Panc1 (cell line): Measurements from ENCODE around the gene RAD50. TPM values are rescaled to one million over a fixed set of nuclear protein-coding genes. Genes with fewer than 3 reads are reported as not detected.

Source experiments
- ATAC-seq: fragments of 200-7000 bp; cut with Tn5 transposase; 2 replicates; pipeline ENCODE4 v1.9.1; 2020; ENCODE audit warnings: mild to moderate bottlenecking, moderate library complexity
- BruUV-seq: library from RNA; stranded (reverse); fragments of 400-500 nt; replicated peaks from 2 replicates; lab custom pipeline; 2021; lab: Mats Ljungman, UMichigan
- CTCF ChIA-PET: fragments of 300-600 bp; sonication (Branson Sonifier 250); formaldehyde crosslinking; loops from one replicate; lab custom pipeline; 2022; ENCODE audit warnings: antibody characterized with exemption; lab: Charles Lee
- POLR2A ChIA-PET: fragments of 300-600 bp; sonication (Branson Sonifier 250); formaldehyde crosslinking; loops from one replicate; lab custom pipeline; 2022; ENCODE audit warnings: antibody characterized with exemption; lab: Charles Lee
- DNase-seq: peaks from one replicate; pipeline ENCODE4 v3.0.0-alpha.2; 2010; ENCODE audit warnings: low read depth, low spot score
- H3K27ac ChIP-seq: 2 replicates; pipeline ENCODE4 v1.5.1; 2011; ENCODE audit warnings: mild to moderate bottlenecking, low read length, inconsistent platforms
- H3K27me3 ChIP-seq: fragments of 200-500 bp; sonication (Bioruptor generic); 2 replicates; pipeline ENCODE4 v1.6.0; 2014; ENCODE audit warnings: low read length, inconsistent platforms; ENCODE audit not compliant: control insufficient read depth, insufficient read depth
- H3K36me3 ChIP-seq: fragments of 200-500 bp; sonication (Bioruptor generic); 2 replicates; pipeline ENCODE4 v1.5.1; 2014; ENCODE audit warnings: inconsistent platforms, mild to moderate bottlenecking, low read length, moderate library complexity; ENCODE audit not compliant: control insufficient read depth, insufficient read depth
- H3K4me1 ChIP-seq: 2 replicates; pipeline ENCODE4 v1.5.1; 2011; ENCODE audit warnings: inconsistent platforms, mild to moderate bottlenecking, low read length, moderate library complexity; ENCODE audit not compliant: control insufficient read depth, insufficient read depth
- H3K4me3 ChIP-seq, 2 experiments: 2 replicates each; pipeline ENCODE4 v1.5.1; 2011 to 2012; ENCODE audit warnings: low read depth in 2 of 2, low read length in 2 of 2, mild to moderate bottlenecking in 2 of 2, inconsistent platforms in 1 of 2, moderate library complexity in 1 of 2
- H3K9me3 ChIP-seq: fragments of 200-500 bp; sonication (Bioruptor generic); 2 replicates; pipeline ENCODE4 v1.5.1; 2014; ENCODE audit warnings: low read depth, mild to moderate bottlenecking, inconsistent platforms, low read length, moderate library complexity; ENCODE audit not compliant: control insufficient read depth, insufficient read depth
- CTCF ChIP-seq: fragments of 450-650 bp; IDR thresholded peaks from 2 replicates; pipeline ENCODE4 v1.5.1; 2017; ENCODE audit warnings: mild to moderate bottlenecking
- POLR2AphosphoS5 ChIP-seq: IDR thresholded peaks from 2 replicates; pipeline ENCODE4 v1.6.1; 2012; ENCODE audit warnings: mild to moderate bottlenecking, low read depth, low read length, moderate library complexity
- REST ChIP-seq, 2 experiments: IDR thresholded peaks; 2 replicates each; pipeline ENCODE4 v1.6.1; 2011 to 2012; ENCODE audit warnings: low read depth in 2 of 2, control low read depth in 1 of 2, low read length in 1 of 2, mild to moderate bottlenecking in 1 of 2, moderate library complexity in 1 of 2; ENCODE audit not compliant: insufficient read depth in 1 of 2
- SIN3A ChIP-seq: IDR thresholded peaks from 2 replicates; pipeline ENCODE4 v1.6.1; 2012; ENCODE audit warnings: low read depth, mild to moderate bottlenecking, low read length, moderate library complexity, borderline replicate concordance; ENCODE audit not compliant: insufficient read depth
- TCF7L2 ChIP-seq: IDR thresholded peaks from 2 replicates; pipeline ENCODE4 v1.6.1; 2011; ENCODE audit warnings: mild to moderate bottlenecking, low read depth, low read length, inconsistent platforms
- in situ Hi-C: cut with HindIII; loops from 2 replicates; pipeline ENCODE4 v1.10.0; 2016; ENCODE audit warnings: low sequenced_read_pairs, low pct_unique_long_range_greater_than_20kb
- intact Hi-C: fragments of 100-400 bp; cut with micrococcal nuclease; formaldehyde crosslinking; loops from one replicate; pipeline ENCODE4 v1.10.0; 2022; ENCODE audit not compliant: unreplicated experiment
- total RNA-seq: library from RNA; stranded (reverse); gene quantifications from one replicate; pipeline ENCODE4 v1.2.1, GENCODE V29; 2021; ENCODE audit not compliant: unreplicated experiment

RAD50 gene
- total RNA-seq, 1 experiment from 2014 or later: 77.6 TPM

- CTCF ChIA-PET: no interaction called here
- ATAC-seq: no peak
Observed at GRCh38 chr5:132648355-132648754, 91.6 kb downstream of the RAD50 start.

GRCh38 chr5:132651838-132652469 lies 95.2 kb downstream of the RAD50 start:
- Histone ChIP-seq H3K4me1 (no peaks in the 10 kb centered on the region), H3K27ac (no peak overlapping the region), H3K4me3 (no peak overlapping the region), H3K9me3 (no peaks in the 10 kb centered on the region), H3K36me3 (no peaks in the 10 kb centered on the region), H3K27me3 (no peaks in the 10 kb centered on the region)
- no TSS peak for BruUV-seq
- intact Hi-C loops: no loop called here
- ATAC-seq: no peak
- no peak for DNase-seq
- in situ Hi-C loops: no loop called here
- TF ChIP-seq SIN3A (no peak), POLR2AphosphoS5 (no peak), CTCF (no peak), REST (IDR thresholded peaks at IDR 0.05; ENCODE audit: insufficient read depth in 1 of 2, low read depth in 2 of 2, low read length in 1 of 2) (no peak), TCF7L2 (no peak)
- ChIA-PET POLR2A (no interaction called here), CTCF (no interaction called here)

More at GRCh38 chr5:132648355-132648754, 91.6 kb downstream of the RAD50 start:
- no peak for DNase-seq
- Histone ChIP-seq H3K4me3 (no peak overlapping the region), H3K27ac (no peak overlapping the region), H3K36me3 (0 out of 2 replicates have a peak, but pooled peaks cover 2% of the 10 kb centered on the region), H3K9me3 (no peaks in the 10 kb centered on the region), H3K4me1 (no peaks in the 10 kb centered on the region), H3K27me3 (no peaks in the 10 kb centered on the region)
- intact Hi-C loops (no loop called here), in situ Hi-C loops (no loop called here)
- POLR2A ChIA-PET: no interaction called here
- TF ChIP-seq TCF7L2: no peak
- TF ChIP-seq CTCF: no peak
- no peak for TF ChIP-seq SIN3A
- TF ChIP-seq POLR2AphosphoS5: no peak
- TF ChIP-seq REST (IDR thresholded peaks at IDR 0.05; ENCODE audit: insufficient read depth in 1 of 2, low read depth in 2 of 2, low read length in 1 of 2): no peak
- BruUV-seq: no TSS peak
